Measurements from ENCODE around the gene GPANK1.
A peak's percentile ranks its signal among the peaks of the same experiment; 100 is the strongest.

- TF ChIP-seq CTCF (IDR thresholded peaks at IDR 0.05; ENCODE audit: insufficient read depth, low read length) (no peak), REST (IDR thresholded peaks at IDR 0.05; ENCODE audit: insufficient replicate concordance, low read depth) (peak; percentile 47), GABPA (IDR thresholded peaks at IDR 0.05; ENCODE audit: low read depth) (peak; percentile 89)
Observed at GRCh38 chr6:31665501-31666336, 922 bp upstream of the GPANK1 start, which contains the start of gene CSNK2B.

All from HL-60 (cell line).